ENCODE data around the gene ARHGAP42. TPM values are rescaled to one million over a fixed set of nuclear protein-coding genes. Genes with fewer than 3 reads are reported as not detected.

Gene ARHGAP42
- total and polyA plus RNA-seq, 3 donors from 2014 or later: 9.8 to 12.1 (median 10.4) TPM

- no peak for DNase-seq
- Histone ChIP-seq H3K36me3 (ENCODE audit: low read depth, missing control alignments) (no peaks in the 10 kb centered on the region), H3K27ac (no peak overlapping the region), H3K9me3 (no peaks in the 10 kb centered on the region), H3K27me3 (no peaks in the 10 kb centered on the region), H3K4me1 (no peaks in the 10 kb centered on the region), H3K4me3 (no peak overlapping the region)
- intact Hi-C loops (cut with DNase I; ENCODE audit: low total_unique reads): loop anchor here (10.0 kb wide), 1 partner anchor 339 kb away; no protein-coding TSS in a partner anchor
- TF ChIP-seq POLR2A (IDR thresholded peaks at IDR 0.05): no peak
- TF ChIP-seq, protein P1, sequence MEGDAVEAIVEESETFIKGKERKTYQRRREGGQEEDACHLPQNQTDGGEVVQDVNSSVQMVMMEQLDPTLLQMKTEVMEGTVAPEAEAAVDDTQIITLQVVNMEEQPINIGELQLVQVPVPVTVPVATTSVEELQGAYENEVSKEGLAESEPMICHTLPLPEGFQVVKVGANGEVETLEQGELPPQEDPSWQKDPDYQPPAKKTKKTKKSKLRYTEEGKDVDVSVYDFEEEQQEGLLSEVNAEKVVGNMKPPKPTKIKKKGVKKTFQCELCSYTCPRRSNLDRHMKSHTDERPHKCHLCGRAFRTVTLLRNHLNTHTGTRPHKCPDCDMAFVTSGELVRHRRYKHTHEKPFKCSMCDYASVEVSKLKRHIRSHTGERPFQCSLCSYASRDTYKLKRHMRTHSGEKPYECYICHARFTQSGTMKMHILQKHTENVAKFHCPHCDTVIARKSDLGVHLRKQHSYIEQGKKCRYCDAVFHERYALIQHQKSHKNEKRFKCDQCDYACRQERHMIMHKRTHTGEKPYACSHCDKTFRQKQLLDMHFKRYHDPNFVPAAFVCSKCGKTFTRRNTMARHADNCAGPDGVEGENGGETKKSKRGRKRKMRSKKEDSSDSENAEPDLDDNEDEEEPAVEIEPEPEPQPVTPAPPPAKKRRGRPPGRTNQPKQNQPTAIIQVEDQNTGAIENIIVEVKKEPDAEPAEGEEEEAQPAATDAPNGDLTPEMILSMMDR (IDR thresholded peaks at IDR 0.05): no peak
- WGBS, 2 donors: 55 to 67% methylated on average over 2 of the region's 2 CpGs
Measured at GRCh38 chr11:100923555-100923954, 236.5 kb downstream of the ARHGAP42 start.

- TF ChIP-seq, protein P1 (IDR thresholded peaks at IDR 0.05): no peak
Measured at GRCh38 chr11:100925935-100926334, 238.8 kb downstream of the ARHGAP42 start.

DNA sequence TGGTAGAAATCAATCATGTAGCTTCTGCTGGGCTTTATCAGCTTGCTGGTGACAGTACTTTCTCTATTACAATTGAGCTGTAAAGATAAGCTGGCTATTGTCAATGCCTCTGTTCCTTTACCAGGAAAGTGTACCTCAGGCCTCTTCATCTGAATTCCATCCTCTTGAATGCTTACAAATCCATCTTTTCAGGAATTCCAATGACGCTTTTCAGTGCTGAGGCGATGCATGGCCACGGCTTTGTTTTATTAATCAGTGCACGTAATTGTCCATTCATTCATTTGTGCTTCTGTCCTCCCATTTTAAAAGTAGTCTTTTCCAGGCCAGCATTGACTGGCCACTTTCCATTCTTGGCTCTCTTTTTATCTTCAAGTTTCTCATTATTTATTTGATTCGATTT lies 240.5 kb downstream of the ARHGAP42 start:
- no peak for DNase-seq
- intact Hi-C loops (cut with DNase I; ENCODE audit: low total_unique reads): loop anchor here (10.0 kb wide), 1 partner anchor 343 kb away; no protein-coding TSS in a partner anchor
- 86 to 88% methylated on average over 5 of the region's 5 CpGs for WGBS, 2 donors
- no peaks in the 10 kb centered on the region for H3K9me3 ChIP-seq
- H3K27me3 ChIP-seq: no peaks in the 10 kb centered on the region
- H3K27ac ChIP-seq: no peak overlapping the region
- H3K36me3 ChIP-seq (ENCODE audit: low read depth, missing control alignments): no peaks in the 10 kb centered on the region
- H3K4me3 ChIP-seq: no peak overlapping the region
- TF ChIP-seq, protein P1 (IDR thresholded peaks at IDR 0.05): no peak
- TF ChIP-seq POLR2A (IDR thresholded peaks at IDR 0.05): no peak
- no peaks in the 10 kb centered on the region for H3K4me1 ChIP-seq

More at GRCh38 chr11:100925935-100926334, 238.8 kb downstream of the ARHGAP42 start:
- no peaks in the 10 kb centered on the region for H3K9me3 ChIP-seq
- DNase-seq: no peak
- WGBS, 2 donors: 87 to 88% methylated on average over 3 of the region's 3 CpGs
- H3K4me3 ChIP-seq: no peak overlapping the region
- no peaks in the 10 kb centered on the region for H3K27me3 ChIP-seq
- H3K4me1 ChIP-seq: no peaks in the 10 kb centered on the region
- intact Hi-C loops (cut with DNase I; ENCODE audit: low total_unique reads): loop anchor here (10.0 kb wide), 1 partner anchor 341 kb away; no protein-coding TSS in a partner anchor
- H3K36me3 ChIP-seq (ENCODE audit: low read depth, missing control alignments): no peaks in the 10 kb centered on the region
- no peak overlapping the region for H3K27ac ChIP-seq

DNA sequence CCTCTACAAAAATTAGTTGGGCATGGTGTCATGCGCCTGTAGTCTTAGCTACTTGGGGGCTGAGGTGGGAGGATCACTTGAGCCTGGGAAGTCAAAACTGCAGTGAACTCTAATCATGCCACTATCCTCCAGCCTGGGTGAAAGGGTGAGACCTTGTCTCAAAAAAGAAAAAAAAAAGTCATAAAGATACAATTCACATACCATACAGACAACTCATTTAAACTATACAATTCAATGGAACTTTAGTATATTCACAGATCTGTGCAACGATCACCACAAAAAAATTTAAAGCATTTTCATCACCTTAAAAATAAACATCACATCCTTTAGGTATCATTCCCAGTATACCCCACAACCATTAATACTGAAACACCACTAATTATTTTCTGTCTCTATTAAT lies 241.3 kb downstream of the ARHGAP42 start:
- Histone ChIP-seq H3K4me1 (no peaks in the 10 kb centered on the region), H3K27ac (no peak overlapping the region), H3K36me3 (ENCODE audit: low read depth, missing control alignments) (no peaks in the 10 kb centered on the region), H3K4me3 (no peak overlapping the region), H3K27me3 (no peaks in the 10 kb centered on the region), H3K9me3 (no peaks in the 10 kb centered on the region)
- no peak for DNase-seq
- TF ChIP-seq POLR2A (IDR thresholded peaks at IDR 0.05): no peak
- TF ChIP-seq, protein P1 (IDR thresholded peaks at IDR 0.05): no peak
- WGBS, 2 donors: 92 to 96% methylated on average over 2 of the region's 2 CpGs
- intact Hi-C loops (cut with DNase I; ENCODE audit: low total_unique reads): loop anchor here (10.0 kb wide), 1 partner anchor 344 kb away; no protein-coding TSS in a partner anchor

DNA sequence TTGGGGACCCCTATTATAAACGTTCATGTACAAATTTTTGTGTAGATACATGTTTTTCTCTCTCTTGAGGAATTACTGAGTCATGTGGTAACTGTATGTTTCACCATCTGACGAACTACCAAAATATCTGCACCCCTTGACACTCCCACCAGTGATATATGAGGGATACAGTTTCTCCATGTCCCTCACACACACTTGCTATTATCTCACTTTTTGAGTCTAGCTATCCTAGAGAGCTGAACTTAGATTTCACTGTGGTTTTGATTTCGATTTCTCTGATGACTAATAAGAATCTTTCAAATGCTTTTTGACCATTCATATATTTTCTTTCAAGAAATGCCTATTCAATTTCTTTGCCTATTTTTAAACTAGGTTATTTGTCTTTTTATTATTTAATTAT lies 242.3 kb downstream of the ARHGAP42 start:
- no peaks in the 10 kb centered on the region for H3K27me3 ChIP-seq
- no peak overlapping the region for H3K27ac ChIP-seq
- H3K36me3 ChIP-seq (ENCODE audit: low read depth, missing control alignments): no peaks in the 10 kb centered on the region
- no peak overlapping the region for H3K4me3 ChIP-seq
- 67 to 76% methylated on average over 3 of the region's 3 CpGs for WGBS, 2 donors
- H3K9me3 ChIP-seq: no peaks in the 10 kb centered on the region
- no peak for DNase-seq
- H3K4me1 ChIP-seq: no peaks in the 10 kb centered on the region
- intact Hi-C loops (cut with DNase I; ENCODE audit: low total_unique reads): loop anchor here (10.0 kb wide), 1 partner anchor 345 kb away; no protein-coding TSS in a partner anchor
- no peak for TF ChIP-seq POLR2A (IDR thresholded peaks at IDR 0.05)
- TF ChIP-seq, protein P1 (IDR thresholded peaks at IDR 0.05): no peak

Data from testis (tissue), 3 donors.